H9 (cell line): ENCODE results near the gene PDE6G. TPM values are rescaled to one million over a fixed set of nuclear protein-coding genes. Genes with fewer than 3 reads are reported as not detected.

Experiments
- DNase-seq: peaks from one replicate; pipeline ENCODE4 v3.0.0-alpha.2; 2017
- H2AFZ ChIP-seq: one replicate; pipeline ENCODE4 v1.6.1; 2013; ENCODE audit warnings: mild to moderate bottlenecking, low read length, control low read depth, moderate library complexity
- H2AK5ac ChIP-seq: 2 replicates; pipeline ENCODE4 v1.6.1; 2013; ENCODE audit warnings: low read length, control low read depth, mixed read lengths; ENCODE audit not compliant: insufficient read length
- H2BK120ac ChIP-seq: one replicate; pipeline ENCODE4 v1.6.1; 2013; ENCODE audit warnings: low read depth, mild to moderate bottlenecking, low read length, control low read depth, inconsistent platforms; ENCODE audit not compliant: poor library complexity, severe bottlenecking
- H2BK12ac ChIP-seq: 2 replicates; pipeline ENCODE4 v1.6.1; 2013; ENCODE audit warnings: low read length, control low read depth, mixed read lengths, low read depth; ENCODE audit not compliant: insufficient read length
- H2BK15ac ChIP-seq: 2 replicates; pipeline ENCODE4 v1.6.1; 2013; ENCODE audit warnings: low read depth, low read length, control low read depth
- H2BK20ac ChIP-seq: one replicate; pipeline ENCODE4 v1.6.1; 2013; ENCODE audit warnings: low read depth, mild to moderate bottlenecking, low read length, control low read depth, inconsistent platforms; ENCODE audit not compliant: poor library complexity, severe bottlenecking
- H2BK5ac ChIP-seq: 2 replicates; pipeline ENCODE4 v1.6.1; 2013; ENCODE audit warnings: low read length, control low read depth, mixed read lengths; ENCODE audit not compliant: insufficient read length
- H3K14ac ChIP-seq: 2 replicates; pipeline ENCODE4 v1.6.1; 2013; ENCODE audit warnings: low read length, control low read depth; ENCODE audit not compliant: insufficient read depth
- H3K18ac ChIP-seq: 2 replicates; pipeline ENCODE4 v1.6.1; 2013; ENCODE audit warnings: low read depth, mild to moderate bottlenecking, mixed read lengths, low read length, control low read depth; ENCODE audit not compliant: insufficient read length
- H3K23ac ChIP-seq: 2 replicates; pipeline ENCODE4 v1.6.1; 2013; ENCODE audit warnings: low read length, control low read depth, mixed read lengths, low read depth; ENCODE audit not compliant: insufficient read length
- H3K23me2 ChIP-seq: 2 replicates; pipeline ENCODE4 v1.6.1; 2013; ENCODE audit warnings: low read depth, mild to moderate bottlenecking, mixed read lengths, low read length, control low read depth; ENCODE audit not compliant: insufficient read length, poor library complexity, severe bottlenecking
- H3K27ac ChIP-seq: 2 replicates; pipeline ENCODE4 v1.5.1; 2013; ENCODE audit warnings: low read length, control low read depth, mixed read lengths, low read depth; ENCODE audit not compliant: insufficient read length
- H3K27me3 ChIP-seq: 2 replicates; pipeline ENCODE4 v1.6.1; 2013; ENCODE audit warnings: low read length, control low read depth, inconsistent platforms; ENCODE audit not compliant: insufficient read depth
- H3K4ac ChIP-seq: 2 replicates; pipeline ENCODE4 v1.6.1; 2013; ENCODE audit warnings: low read depth, mild to moderate bottlenecking, control low read depth, inconsistent platforms, low read length, moderate library complexity
- H3K4me1 ChIP-seq: 2 replicates; pipeline ENCODE4 v1.6.1; 2013; ENCODE audit warnings: low read length, control low read depth, inconsistent platforms; ENCODE audit not compliant: insufficient read depth
- H3K4me2 ChIP-seq: 2 replicates; pipeline ENCODE4 v1.6.1; 2013; ENCODE audit warnings: low read length, control low read depth, mixed read lengths; ENCODE audit not compliant: insufficient read length, insufficient read depth
- H3K56ac ChIP-seq: 2 replicates; pipeline ENCODE4 v1.6.1; 2013; ENCODE audit warnings: low read depth, mild to moderate bottlenecking, mixed read lengths, low read length, control low read depth; ENCODE audit not compliant: insufficient read length
- H3K79me1 ChIP-seq: 2 replicates; pipeline ENCODE4 v1.6.1; 2013; ENCODE audit warnings: low read depth, mild to moderate bottlenecking, moderate library complexity, low read length, control low read depth, inconsistent platforms; ENCODE audit not compliant: insufficient read depth, poor library complexity, severe bottlenecking
- H3K79me2 ChIP-seq: 2 replicates; pipeline ENCODE4 v1.6.1; 2013; ENCODE audit warnings: low read length, control low read depth, inconsistent platforms; ENCODE audit not compliant: insufficient read depth
- H3K9ac ChIP-seq: 2 replicates; pipeline ENCODE4 v1.6.1; 2013; ENCODE audit warnings: low read length, control low read depth, mixed read lengths; ENCODE audit not compliant: insufficient read length; ENCODE audit errors: extremely low read depth
- H3K9me3 ChIP-seq: one replicate; pipeline ENCODE4 v1.6.1; 2013; ENCODE audit warnings: low read depth, low read length, inconsistent platforms; ENCODE audit not compliant: control insufficient read depth
- H3T11ph ChIP-seq: one replicate; pipeline ENCODE4 v1.6.1; 2013; ENCODE audit warnings: mild to moderate bottlenecking, low read length, control low read depth, inconsistent platforms
- H4K20me1 ChIP-seq: one replicate; pipeline ENCODE4 v1.6.1; 2013; ENCODE audit not compliant: control insufficient read depth, insufficient read length, insufficient read depth
- H4K5ac ChIP-seq: 2 replicates; pipeline ENCODE4 v1.6.1; 2013; ENCODE audit warnings: low read depth, mild to moderate bottlenecking, mixed read lengths, low read length, control low read depth; ENCODE audit not compliant: insufficient read length
- H4K8ac ChIP-seq: replicated peaks from 2 replicates; pipeline ENCODE4 v1.6.1; 2013; ENCODE audit warnings: low read length, control low read depth, mixed read lengths, low read depth; ENCODE audit not compliant: insufficient read length
- H4K91ac ChIP-seq: 2 replicates; pipeline ENCODE4 v1.6.1; 2013; ENCODE audit warnings: low read depth, mild to moderate bottlenecking, moderate library complexity, mixed read lengths, low read length, control low read depth; ENCODE audit not compliant: insufficient read length
- H3K27ac Mint-ChIP-seq, 3 experiments: 2 replicates in 2 of 3; 3 replicates in 1 of 3; pipeline ENCODE4 v1.8.0; 2020 to 2021; ENCODE audit warnings: mixed read lengths in 3 of 3, mild to moderate bottlenecking in 1 of 3, moderate library complexity in 1 of 3
- H3K27me3 Mint-ChIP-seq: 2 replicates; pipeline ENCODE4 v1.8.0; 2021; ENCODE audit warnings: low read depth, mild to moderate bottlenecking, moderate library complexity, mixed read lengths
- H3K36me3 Mint-ChIP-seq, 3 experiments: 2 replicates in 2 of 3; 3 replicates in 1 of 3; pipeline ENCODE4 v1.8.0; 2020 to 2021; ENCODE audit warnings: low read depth in 3 of 3, mixed read lengths in 3 of 3; ENCODE audit not compliant: insufficient read depth in 1 of 3
- H3K4me1 Mint-ChIP-seq, 2 experiments: 2 replicates each; pipeline ENCODE4 v1.8.0; 2020; ENCODE audit warnings: mixed read lengths in 2 of 2
- H3K4me3 Mint-ChIP-seq, 2 experiments: 2 replicates in 1 of 2; 3 replicates in 1 of 2; pipeline ENCODE4 v1.8.0; 2020 to 2021; ENCODE audit warnings: mild to moderate bottlenecking in 2 of 2, mixed read lengths in 2 of 2, moderate library complexity in 1 of 2
- H3K9me3 Mint-ChIP-seq, 2 experiments: 2 replicates in 1 of 2; 3 replicates in 1 of 2; pipeline ENCODE4 v1.8.0; 2020; ENCODE audit warnings: mild to moderate bottlenecking in 2 of 2, mixed read lengths in 2 of 2, moderate library complexity in 1 of 2
- CTCF ChIP-seq: fragments of 200-600 bp; sonication (generic); conservative IDR thresholded peaks from 3 replicates; pipeline ENCODE4 v1.8.0; 2021; ENCODE audit warnings: antibody characterized with exemption, mild to moderate bottlenecking
- WGBS: extraction: QIAGEN DNeasy Blood & Tissue Kit; methylation state at CpG from one replicate; pipeline ENCODE4 v1.1.7; 2013; ENCODE audit warnings: missing lambda C conversion rate, low lambda C conversion rate, mixed read lengths; ENCODE audit not compliant: insufficient read length; ENCODE audit errors: extremely low coverage; 5-methylcytosine and 5-hydroxymethylcytosine counted together
- total RNA-seq: library from RNA; stranded (reverse); gene quantifications from 2 replicates; pipeline ENCODE4 v1.2.1, GENCODE V29; 2021

The PDE6G gene
- total RNA-seq, 1 experiment from 2014 or later: 5.7 TPM

- WGBS: no CpG with 5 or more reads among the region's 4 CpGs
- Histone ChIP-seq H2AFZ (no peak overlapping the region), H2BK12ac (no peak overlapping the region), H3K27ac (no peak overlapping the region), H4K8ac (no peak overlapping the region), H3K4ac (no peak overlapping the region), H3K9ac (no peak overlapping the region), H2BK15ac (no peak overlapping the region), H3K56ac (no peak overlapping the region), H4K20me1 (no peaks in the 10 kb centered on the region), H3K14ac (no peak overlapping the region), H3K79me1 (peaks cover 11% of the 10 kb centered on the region), H3K9me3 (no peaks in the 10 kb centered on the region), H3K23ac (no peak overlapping the region), H2BK20ac (no peak overlapping the region), H2BK120ac (no peak overlapping the region), H3K27me3 (no peaks in the 10 kb centered on the region), H3K4me2 (no peak overlapping the region), H4K91ac (no peak overlapping the region), H2AK5ac (no peak overlapping the region), H3T11ph (no peak overlapping the region), H3K18ac (no peak overlapping the region), H3K23me2 (peaks cover 8% of the 10 kb centered on the region), H3K4me1 (no peaks in the 10 kb centered on the region), H2BK5ac (no peak overlapping the region), H3K79me2 (peaks cover 16% of the 10 kb centered on the region; the same call in 1 of the 2 replicates), H4K5ac (no peak overlapping the region)
- Mint-ChIP-seq H3K9me3 (0 out of 5 replicates have a peak, but pooled peaks cover 0 to 2% of the 10 kb centered on the region in 2 experiments), H3K36me3 (peaks cover 0 to 3% (median 1%) of the 10 kb centered on the region in 3 experiments; a peak in 2 of 7 replicates), H3K4me1 (peaks cover 9 to 10% of the 10 kb centered on the region in 2 experiments), H3K27me3 (no peaks in the 10 kb centered on the region), H3K4me3 (peak overlapping the region in 1 of 2 experiments; percentile 6; a peak in 1 of 5 replicates), H3K27ac (no peak overlapping the region; a peak in 1 of 7 replicates)
- DNase-seq: no peak
- no peak for TF ChIP-seq CTCF
Measured at GRCh38 chr17:81638683-81639082, 17.7 kb downstream of the PDE6G start.
